K562 (cell line): ENCODE results near the gene FAM50A. TPM values are rescaled to one million over a fixed set of nuclear protein-coding genes. Genes with fewer than 3 reads are reported as not detected.
A peak's percentile ranks its signal among the peaks of the same experiment; 100 is the strongest.

Experiments used
- ATF7 ChIP-seq: fragments of 450-650 bp; IDR thresholded peaks from 2 replicates; pipeline ENCODE4 v1.7.1; 2014; ENCODE audit warnings: mild to moderate bottlenecking, moderate library complexity
- CCNT2 ChIP-seq: IDR thresholded peaks from 2 replicates; pipeline ENCODE4 v1.6.1; 2011; ENCODE audit warnings: borderline replicate concordance, low read depth, mild to moderate bottlenecking, moderate library complexity, mixed read lengths, low read length; ENCODE audit not compliant: insufficient read length; ENCODE audit errors: extremely low read depth
- FOXJ3 ChIP-seq: sonication (generic); formaldehyde crosslinking; IDR thresholded peaks from 2 replicates; pipeline ENCODE4 v1.4.0; 2020; ENCODE audit warnings: mild to moderate bottlenecking, missing genetic modification reagents
- HDAC3 ChIP-seq: fragments of 450-650 bp; IDR thresholded peaks from 2 replicates; pipeline ENCODE4 v1.6.1; 2018; ENCODE audit warnings: borderline replicate concordance, mild to moderate bottlenecking, moderate library complexity; ENCODE audit not compliant: partially characterized antibody
- MAFF ChIP-seq: IDR thresholded peaks from 2 replicates; pipeline ENCODE4 v1.6.1; 2012; ENCODE audit warnings: low read length, improper control_type of control experiment
- MTA2 ChIP-seq: fragments of 450-650 bp; IDR thresholded peaks from 2 replicates; pipeline ENCODE4 v1.6.1; 2016; ENCODE audit warnings: low read depth
- MYNN ChIP-seq, 2 experiments: sonication (generic); formaldehyde crosslinking in 1 of 2; IDR thresholded peaks; 2 replicates each; pipeline versions ENCODE4 v1.5.0 to v1.6.1; 2016 to 2020; ENCODE audit warnings: antibody characterized with exemption in 1 of 2, missing genetic modification reagents in 1 of 2
- NCOR1 ChIP-seq: fragments of 450-650 bp; IDR thresholded peaks from 2 replicates; pipeline ENCODE4 v1.6.1; 2016; ENCODE audit warnings: mild to moderate bottlenecking, moderate library complexity
- NFIC ChIP-seq: fragments of 450-650 bp; IDR thresholded peaks from 2 replicates; pipeline ENCODE4 v1.6.1; 2017; ENCODE audit warnings: mild to moderate bottlenecking, inconsistent platforms
- PHTF2 ChIP-seq: fragments of 250-450 bp; sonication (Bioruptor Pico); IDR thresholded peaks from 2 replicates; pipeline ENCODE4 v1.5.0; 2021; ENCODE audit warnings: mild to moderate bottlenecking
- PML ChIP-seq: IDR thresholded peaks from 2 replicates; pipeline ENCODE4 v1.6.1; 2012; ENCODE audit warnings: low read length, inconsistent platforms
- PURB ChIP-seq: sonication (generic); formaldehyde crosslinking; IDR thresholded peaks from 2 replicates; pipeline ENCODE4 v1.9.0; 2021; ENCODE audit warnings: low read depth, mild to moderate bottlenecking, missing genetic modification reagents
- SMAD4 ChIP-seq: fragments of 250-450 bp; sonication (Bioruptor Pico); conservative IDR thresholded peaks from 2 replicates; pipeline ENCODE4 v1.8.0; 2021; ENCODE audit warnings: inconsistent platforms, mild to moderate bottlenecking, moderate library complexity
- SMARCA4 ChIP-seq: fragments of 450-650 bp; IDR thresholded peaks from 2 replicates; pipeline ENCODE4 v1.6.1; 2016
- TRIM24 ChIP-seq, 2 experiments: fragments of 450-650 bp; IDR thresholded peaks; 2 replicates each; pipeline ENCODE4 v1.6.1; 2016
- ZNF165 ChIP-seq: fragments of 250-450 bp; sonication (Bioruptor Pico); IDR thresholded peaks from 2 replicates; pipeline ENCODE4 v1.4.0; 2020; ENCODE audit warnings: borderline replicate concordance
- ZSCAN32 ChIP-seq: fragments of 450-650 bp; formaldehyde crosslinking; IDR thresholded peaks from 2 replicates; pipeline ENCODE4 v1.4.0; 2020; ENCODE audit warnings: mild to moderate bottlenecking, moderate library complexity
- polyA plus RNA-seq, 8 experiments: library from polyadenylated mRNA; depleted of rRNA in 4 of 8; stranded (reverse) in 5 of 8; unstranded in 3 of 8; fragments of >200 nt; fragmentation: Nextera tagmentation in 2 of 8; fragmentation: Illumina TruSeq in 1 of 8; extraction: Ambion mirVana in 2 of 8; extraction: Trizol in 1 of 8; gene quantifications; 2 replicates each; pipeline versions ENCODE4 v1.2.1 to v1.2.3, GENCODE V29; 2011 to 2014; ENCODE audit warnings: inconsistent platforms in 1 of 8, missing spikeins in 1 of 8
- total RNA-seq, 7 experiments: library from RNA; depleted of rRNA in 6 of 7; stranded (reverse); fragments of >200 nt in 6 of 7; fragmentation: Illumina TruSeq in 2 of 7; extraction: Trizol in 2 of 7; gene quantifications; 2 replicates each; pipeline versions ENCODE4 v1.2.1 to v1.2.3, GENCODE V29; 2011 to 2021; ENCODE audit warnings: low replicate concordance in 1 of 7
- TF ChIP-seq, protein P1 (sequence below), 2 experiments: fragments of 450-650 bp in 1 of 2; sonication (generic) in 1 of 2; formaldehyde crosslinking in 1 of 2; IDR thresholded peaks in 1 of 2; conservative IDR thresholded peaks in 1 of 2; 2 replicates each; pipeline versions ENCODE4 v1.6.1 to v1.8.1; 2016 to 2023; ENCODE audit warnings: mild to moderate bottlenecking in 2 of 2, moderate library complexity in 2 of 2, inconsistent platforms in 1 of 2, missing genetic modification reagents in 1 of 2
- TF ChIP-seq, protein P2 (sequence below), 2 experiments: fragments of 450-650 bp in 1 of 2; sonication (generic) in 1 of 2; formaldehyde crosslinking; conservative IDR thresholded peaks; 2 replicates each; pipeline versions ENCODE4 v1.4.0 to v1.8.1; 2020 to 2022; ENCODE audit warnings: mild to moderate bottlenecking in 1 of 2, missing genetic modification reagents in 1 of 2
- TF ChIP-seq, protein P3 (sequence below), 3 experiments: fragments of 200-800 bp in 1 of 3; fragments of 250-450 bp in 1 of 3; fragments of 450-650 bp in 1 of 3; sonication (Bioruptor Pico) in 1 of 3; sonication (Bioruptor generic) in 1 of 3; formaldehyde crosslinking in 1 of 3; IDR thresholded peaks; 2 replicates each; pipeline versions ENCODE4 v1.6.1 to v1.8.0; 2016 to 2022; ENCODE audit warnings: mild to moderate bottlenecking in 2 of 3, missing genetic modification characterization in 2 of 3, missing compliant biosample characterization in 1 of 3, moderate library complexity in 1 of 3
- TF ChIP-seq, protein P4 (sequence below): sonication (generic); formaldehyde crosslinking; IDR thresholded peaks from 2 replicates; pipeline ENCODE4 v1.8.1; 2023; ENCODE audit warnings: mild to moderate bottlenecking, missing genetic modification reagents

The FAM50A gene
- total and polyA plus RNA-seq, 9 of the 15 experiments (the other 6 are each of a cell fraction or from before 2014, with no cell fraction given): 4.4 to 114 (median 67.3) TPM

DNA sequence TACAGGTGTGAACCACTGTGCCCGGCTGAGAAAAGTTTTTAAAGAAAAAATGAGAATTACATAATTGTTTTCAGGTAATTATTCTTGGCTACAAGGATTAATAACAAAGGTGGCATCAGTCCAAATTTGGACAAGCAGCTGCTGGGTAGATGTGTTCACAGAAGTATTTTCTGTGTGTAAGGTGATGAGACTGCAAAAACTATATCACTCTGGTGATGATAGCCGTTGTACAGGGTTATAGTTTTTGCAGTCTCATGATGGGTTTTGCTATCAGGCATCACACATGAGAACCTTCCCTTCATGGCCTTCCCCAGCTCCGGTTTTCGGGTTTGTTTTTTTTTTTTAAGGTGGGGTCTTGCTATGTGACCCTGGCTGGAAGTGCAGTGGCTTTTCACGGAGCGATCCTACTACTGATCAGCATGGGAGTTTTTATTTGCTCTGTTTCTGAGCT, 51.6 kb downstream of the FAM50A start (continued):
- peak; percentile 47 for TF ChIP-seq HDAC3
- no peak for TF ChIP-seq PHTF2 (CRISPR knock-in tag)
- TF ChIP-seq PML: peak; percentile 50; the same call in 1 of the 2 replicates
- peak; percentile 90 for TF ChIP-seq SMARCA4
- peak; percentile 94 for TF ChIP-seq NFIC
- TF ChIP-seq, protein P1, sequence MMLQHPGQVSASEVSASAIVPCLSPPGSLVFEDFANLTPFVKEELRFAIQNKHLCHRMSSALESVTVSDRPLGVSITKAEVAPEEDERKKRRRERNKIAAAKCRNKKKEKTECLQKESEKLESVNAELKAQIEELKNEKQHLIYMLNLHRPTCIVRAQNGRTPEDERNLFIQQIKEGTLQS (IDR thresholded peaks at IDR 0.05): peak; percentile 6; the same call in 1 of the 2 replicates
- TF ChIP-seq, protein P1 (CRISPR knock-in tag; conservative IDR thresholded peaks at IDR 0.05): no peak
- peak; percentile 17 for TF ChIP-seq CCNT2
- TF ChIP-seq NCOR1: peak; percentile 76
- TF ChIP-seq TRIM24 (IDR thresholded peaks at IDR 0.05): peak; percentile 15 to 64; a peak in 3 of 4 replicates
- TF ChIP-seq ZSCAN32 (CRISPR knock-in tag): no peak
- peak; percentile 59; the same call in 1 of the 2 replicates for TF ChIP-seq SMAD4
- no peak for TF ChIP-seq FOXJ3 (CRISPR knock-in tag)
- TF ChIP-seq MTA2: peak; percentile 53
- peak; percentile 93 for TF ChIP-seq MAFF
- TF ChIP-seq MYNN (IDR thresholded peaks at IDR 0.05): no peak; the same call in 1 of the 2 replicates
- TF ChIP-seq MYNN (CRISPR knock-in tag; IDR thresholded peaks at IDR 0.05): no peak
- TF ChIP-seq, protein P2, sequence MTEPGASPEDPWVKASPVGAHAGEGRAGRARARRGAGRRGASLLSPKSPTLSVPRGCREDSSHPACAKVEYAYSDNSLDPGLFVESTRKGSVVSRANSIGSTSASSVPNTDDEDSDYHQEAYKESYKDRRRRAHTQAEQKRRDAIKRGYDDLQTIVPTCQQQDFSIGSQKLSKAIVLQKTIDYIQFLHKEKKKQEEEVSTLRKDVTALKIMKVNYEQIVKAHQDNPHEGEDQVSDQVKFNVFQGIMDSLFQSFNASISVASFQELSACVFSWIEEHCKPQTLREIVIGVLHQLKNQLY (CRISPR knock-in tag; conservative IDR thresholded peaks at IDR 0.05): no peak
- TF ChIP-seq ZNF165 (CRISPR knock-in tag): no peak
- no peak for TF ChIP-seq PURB
- TF ChIP-seq, protein P3, sequence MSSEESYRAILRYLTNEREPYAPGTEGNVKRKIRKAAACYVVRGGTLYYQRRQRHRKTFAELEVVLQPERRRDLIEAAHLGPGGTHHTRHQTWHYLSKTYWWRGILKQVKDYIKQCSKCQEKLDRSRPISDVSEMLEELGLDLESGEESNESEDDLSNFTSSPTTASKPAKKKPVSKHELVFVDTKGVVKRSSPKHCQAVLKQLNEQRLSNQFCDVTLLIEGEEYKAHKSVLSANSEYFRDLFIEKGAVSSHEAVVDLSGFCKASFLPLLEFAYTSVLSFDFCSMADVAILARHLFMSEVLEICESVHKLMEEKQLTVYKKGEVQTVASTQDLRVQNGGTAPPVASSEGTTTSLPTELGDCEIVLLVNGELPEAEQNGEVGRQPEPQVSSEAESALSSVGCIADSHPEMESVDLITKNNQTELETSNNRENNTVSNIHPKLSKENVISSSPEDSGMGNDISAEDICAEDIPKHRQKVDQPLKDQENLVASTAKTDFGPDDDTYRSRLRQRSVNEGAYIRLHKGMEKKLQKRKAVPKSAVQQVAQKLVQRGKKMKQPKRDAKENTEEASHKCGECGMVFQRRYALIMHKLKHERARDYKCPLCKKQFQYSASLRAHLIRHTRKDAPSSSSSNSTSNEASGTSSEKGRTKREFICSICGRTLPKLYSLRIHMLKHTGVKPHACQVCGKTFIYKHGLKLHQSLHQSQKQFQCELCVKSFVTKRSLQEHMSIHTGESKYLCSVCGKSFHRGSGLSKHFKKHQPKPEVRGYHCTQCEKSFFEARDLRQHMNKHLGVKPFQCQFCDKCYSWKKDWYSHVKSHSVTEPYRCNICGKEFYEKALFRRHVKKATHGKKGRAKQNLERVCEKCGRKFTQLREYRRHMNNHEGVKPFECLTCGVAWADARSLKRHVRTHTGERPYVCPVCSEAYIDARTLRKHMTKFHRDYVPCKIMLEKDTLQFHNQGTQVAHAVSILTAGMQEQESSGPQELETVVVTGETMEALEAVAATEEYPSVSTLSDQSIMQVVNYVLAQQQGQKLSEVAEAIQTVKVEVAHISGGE (CRISPR knock-in tag; IDR thresholded peaks at IDR 0.05): peak in 1 of 3 experiments; percentile 38; a peak in 1 of 6 replicates
- peak; percentile 58; the same call in 1 of the 2 replicates for TF ChIP-seq ATF7
- TF ChIP-seq, protein P4, sequence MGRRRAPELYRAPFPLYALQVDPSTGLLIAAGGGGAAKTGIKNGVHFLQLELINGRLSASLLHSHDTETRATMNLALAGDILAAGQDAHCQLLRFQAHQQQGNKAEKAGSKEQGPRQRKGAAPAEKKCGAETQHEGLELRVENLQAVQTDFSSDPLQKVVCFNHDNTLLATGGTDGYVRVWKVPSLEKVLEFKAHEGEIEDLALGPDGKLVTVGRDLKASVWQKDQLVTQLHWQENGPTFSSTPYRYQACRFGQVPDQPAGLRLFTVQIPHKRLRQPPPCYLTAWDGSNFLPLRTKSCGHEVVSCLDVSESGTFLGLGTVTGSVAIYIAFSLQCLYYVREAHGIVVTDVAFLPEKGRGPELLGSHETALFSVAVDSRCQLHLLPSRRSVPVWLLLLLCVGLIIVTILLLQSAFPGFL (CRISPR knock-in tag): no peak
